Common myeloid progenitor, CD34-positive (primary cell): ENCODE data around the gene CELF1.
"Not testable (repeated sequence)": the region's sequence is repeated elsewhere in the genome, so short reads cannot be mapped to it uniquely, and the experiment has no call there.

Experiments
- CTCF ChIA-PET: fragments of 350-600 bp; sonication (Branson Sonifier 250); formaldehyde crosslinking; loops from one replicate; lab custom pipeline; 2021; ENCODE audit warnings: antibody characterized with exemption; lab: Charles Lee
- POLR2A ChIA-PET: fragments of 350-600 bp; sonication (Branson Sonifier 250); formaldehyde crosslinking; loops from one replicate; lab custom pipeline; 2021; ENCODE audit warnings: antibody characterized with exemption; lab: Charles Lee
- DNase-seq, 3 donors: peaks; one replicate each; pipeline versions ENCODE4 v3.0.0 to v3.0.0-alpha.2; 2013
- H3K27ac ChIP-seq, 2 experiments: 1 replicate in 1 of 2; 2 replicates in 1 of 2; pipeline ENCODE4 v1.7.0; 2013; ENCODE audit warnings: inconsistent platforms in 2 of 2, low read length in 2 of 2, mild to moderate bottlenecking in 2 of 2, low read depth in 1 of 2, moderate library complexity in 1 of 2; ENCODE audit not compliant: severe bottlenecking in 2 of 2, insufficient read depth in 1 of 2, poor library complexity in 1 of 2
- H3K27me3 ChIP-seq, 5 experiments: replicated peaks in 2 of 5; 1 replicate in 3 of 5; 2 replicates in 2 of 5; pipeline versions ENCODE4 v1.6.1 to v1.7.0; 2013; ENCODE audit warnings: low read length in 4 of 5, mild to moderate bottlenecking in 2 of 5, moderate library complexity in 2 of 5, inconsistent platforms in 1 of 5; ENCODE audit not compliant: insufficient read depth in 5 of 5, control insufficient read depth in 4 of 5
- H3K36me3 ChIP-seq, 4 experiments: 1 replicate in 2 of 4; 2 replicates in 2 of 4; pipeline versions ENCODE4 v1.6.1 to v1.7.0; 2013; ENCODE audit warnings: low read length in 3 of 4, control low read depth in 1 of 4, mild to moderate bottlenecking in 1 of 4; ENCODE audit not compliant: control insufficient read depth in 4 of 4, insufficient read depth in 4 of 4
- H3K4me1 ChIP-seq, 4 experiments: 1 replicate in 3 of 4; 2 replicates in 1 of 4; pipeline versions ENCODE4 v1.6.1 to v1.7.1; 2013; ENCODE audit warnings: low read length in 3 of 4, mild to moderate bottlenecking in 3 of 4, control low read depth in 1 of 4, inconsistent platforms in 1 of 4, moderate library complexity in 1 of 4; ENCODE audit not compliant: control insufficient read depth in 4 of 4, insufficient read depth in 4 of 4; ENCODE audit errors: control extremely low read depth in 1 of 4
- H3K4me3 ChIP-seq, 7 experiments: 1 replicate in 4 of 7; 2 replicates in 3 of 7; pipeline versions ENCODE4 v1.5.1 to v1.7.0; 2013; ENCODE audit warnings: mild to moderate bottlenecking in 7 of 7, low read length in 6 of 7, moderate library complexity in 6 of 7, inconsistent platforms in 2 of 7, low read depth in 2 of 7, control low read depth in 1 of 7; ENCODE audit not compliant: insufficient read depth in 4 of 7, control insufficient read depth in 1 of 7; ENCODE audit errors: extremely low read depth in 1 of 7
- H3K9me3 ChIP-seq, 5 experiments: 1 replicate in 4 of 5; 2 replicates in 1 of 5; pipeline versions ENCODE4 v1.6.1 to v1.7.1; 2013; ENCODE audit warnings: low read length in 4 of 5, mild to moderate bottlenecking in 2 of 5, inconsistent platforms in 1 of 5, low read depth in 1 of 5, moderate library complexity in 1 of 5; ENCODE audit not compliant: control insufficient read depth in 4 of 5, insufficient read depth in 2 of 5; ENCODE audit errors: control extremely low read depth in 1 of 5
- WGBS: methylation state at CpG from one replicate; pipeline ENCODE4 v1.1.5; 2013; ENCODE audit not compliant: insufficient coverage; 5-methylcytosine and 5-hydroxymethylcytosine counted together

CELF1 gene

GRCh38 chr11:47550288-47551047, 2.5 kb downstream of the CELF1 start:
- Histone ChIP-seq H3K9me3 (no peaks in the 10 kb centered on the region), H3K27ac (no peak overlapping the region), H3K36me3 (peaks cover 0 to 10% (median 3%) of the 10 kb centered on the region in 4 experiments), H3K4me3 (peak overlapping the region in 1 of 7 experiments; percentile 91), H3K4me1 (peaks cover 20 to 35% (median 31%) of the 10 kb centered on the region in 4 experiments), H3K27me3 (no peaks in the 10 kb centered on the region)
- DNase-seq: peak in 1 of 3 donors; percentile 25
- ChIA-PET POLR2A (no interaction called here), CTCF (interaction anchor here (1.9 to 5.8 kb wide), 5 partner anchors 11 to 67 kb away, joined by 6 to 27 read pairs (median 9); partner anchors contain the start of gene PTPMT1)
- whole genome bisulfite sequencing: 98% methylated on average over 6 of the region's 10 CpGs

GRCh38 chr11:47546274-47546673, 6.7 kb downstream of the CELF1 start:
- peaks cover 0 to 10% (median 4%) of the 10 kb centered on the region in 4 experiments for H3K36me3 ChIP-seq
- H3K9me3 ChIP-seq, DNase-seq, H3K27ac ChIP-seq, H3K4me3 ChIP-seq, H3K27me3 ChIP-seq, POLR2A ChIA-PET: not testable (repeated sequence)
- 95% methylated on average over 4 of the region's 7 CpGs for WGBS
- CTCF ChIA-PET: interaction anchor here (0.6 to 1.2 kb wide), 3 partner anchors 9 to 46 kb away, joined by 3 read pairs; no protein-coding TSS in a partner anchor
- H3K4me1 ChIP-seq: peaks cover 9 to 16% (median 10%) of the 10 kb centered on the region in 4 experiments

DNA sequence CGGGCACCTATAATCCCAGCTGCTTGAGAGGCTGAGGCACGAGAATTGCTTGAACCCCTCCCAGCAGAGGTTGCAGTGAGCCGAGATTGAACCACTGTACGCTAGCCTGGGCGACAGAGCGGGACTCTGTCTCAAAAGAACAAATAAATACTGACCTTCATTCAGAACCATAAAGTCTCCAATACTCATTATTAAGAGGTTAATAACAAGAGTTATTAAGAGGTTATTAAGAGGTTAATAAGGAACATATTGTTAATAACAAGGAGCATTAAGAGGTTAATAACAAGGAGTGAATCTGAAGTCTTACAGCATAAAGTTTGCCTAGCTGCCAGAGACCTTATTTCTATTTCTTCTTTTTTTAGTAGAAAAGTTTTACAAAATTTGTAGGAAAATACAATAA, 7.6 kb downstream of the CELF1 start:
- POLR2A ChIA-PET: interaction anchor here (0.6 kb wide), 2 partner anchors 65 to 1256 kb away, joined by 3 read pairs; no protein-coding TSS in a partner anchor
- Histone ChIP-seq H3K4me3 (no peak overlapping the region), H3K36me3 (peaks cover 0 to 11% (median 3%) of the 10 kb centered on the region in 4 experiments), H3K9me3 (no peaks in the 10 kb centered on the region), H3K27me3 (no peaks in the 10 kb centered on the region), H3K4me1 (peaks cover 4 to 11% (median 5%) of the 10 kb centered on the region in 4 experiments), H3K27ac (no peak overlapping the region)
- CTCF ChIA-PET: interaction anchor here (0.9 to 1.2 kb wide), 3 partner anchors 27 to 47 kb away, joined by 3 read pairs; no protein-coding TSS in a partner anchor
- DNase-seq: no peak
- WGBS: no CpG with 5 or more reads among the region's 6 CpGs

GRCh38 chr11:47541070-47541469, 11.9 kb downstream of the CELF1 start:
- peaks cover 0 to 22% (median 10%) of the 10 kb centered on the region in 4 experiments for H3K4me1 ChIP-seq
- no peak overlapping the region for H3K27ac ChIP-seq
- ChIA-PET CTCF (interaction anchor here (1.2 to 3.3 kb wide), 7 partner anchors 10 to 32 kb away, joined by 4 to 13 read pairs (median 8); partner anchors contain the start of gene CELF1), POLR2A (interaction anchor here (0.6 kb wide), 1 partner anchor 27 kb away, joined by 4 read pairs; no protein-coding TSS in a partner anchor)
- 100% methylated on average over 1 of the region's 2 CpGs for WGBS
- DNase-seq: no peak
- no peaks in the 10 kb centered on the region for H3K9me3 ChIP-seq
- H3K27me3 ChIP-seq: no peaks in the 10 kb centered on the region
- no peak overlapping the region for H3K4me3 ChIP-seq
- peaks cover 0 to 5% (median 3%) of the 10 kb centered on the region in 4 experiments for H3K36me3 ChIP-seq

- WGBS: no CpG with 5 or more reads among the region's 2 CpGs
- Histone ChIP-seq H3K4me1 (peaks cover 0 to 22% (median 10%) of the 10 kb centered on the region in 4 experiments), H3K9me3 (no peaks in the 10 kb centered on the region), H3K27me3 (no peaks in the 10 kb centered on the region), H3K27ac (no peak overlapping the region), H3K36me3 (peaks cover 2 to 5% (median 4%) of the 10 kb centered on the region in 4 experiments), H3K4me3 (no peak overlapping the region)
- DNase-seq: no peak
- ChIA-PET POLR2A (interaction anchor here (0.5 kb wide), 1 partner anchor 39 kb away, joined by 3 read pairs; no protein-coding TSS in a partner anchor), CTCF (interaction anchor here (0.8 to 3.3 kb wide), 9 partner anchors 9 to 50 kb away, joined by 3 to 13 read pairs (median 8); partner anchors contain the start of gene CELF1)
Measured at GRCh38 chr11:47539681-47540039, 13.3 kb downstream of the CELF1 start.

GRCh38 chr11:47538741-47539565, 14.0 kb downstream of the CELF1 start:
- 87% methylated on average over 9 of the region's 10 CpGs for WGBS
- no peak overlapping the region for H3K27ac ChIP-seq
- no peak overlapping the region for H3K4me3 ChIP-seq
- ChIA-PET CTCF (interaction anchor here (0.9 to 3.3 kb wide), 7 partner anchors 8 to 49 kb away, joined by 3 to 13 read pairs (median 8); no protein-coding TSS in a partner anchor), POLR2A (interaction anchor here (0.6 kb wide), 1 partner anchor 14 kb away, joined by 3 read pairs; no protein-coding TSS in a partner anchor)
- peaks cover 2 to 5% (median 4%) of the 10 kb centered on the region in 4 experiments for H3K36me3 ChIP-seq
- peaks cover 0 to 23% (median 13%) of the 10 kb centered on the region in 4 experiments for H3K4me1 ChIP-seq
- H3K9me3 ChIP-seq: no peaks in the 10 kb centered on the region
- no peaks in the 10 kb centered on the region for H3K27me3 ChIP-seq
- no peak for DNase-seq
